ENCODE data around the gene PXN. TPM values are rescaled to one million over a fixed set of nuclear protein-coding genes. Genes with fewer than 3 reads are reported as not detected.

PXN gene
- total RNA-seq, 2 experiments from 2014 or later: 229 to 230 TPM

GRCh38 chr12:120276734-120277133, 11.2 kb upstream of the PXN start:
- H3K27ac ChIP-seq (ENCODE audit: low read depth in 1 of 2, low read length in 2 of 2): no peak overlapping the region
- H3K4me3 ChIP-seq (ENCODE audit: low read length): no peak overlapping the region
- H3K36me3 ChIP-seq (ENCODE audit: insufficient read depth, low read length): no peaks in the 10 kb centered on the region
- no peak for DNase-seq
- no peaks in the 10 kb centered on the region for H3K4me1 ChIP-seq (ENCODE audit: insufficient read depth, low read length)
- H3K36me3 Mint-ChIP-seq (ENCODE audit: low read depth): no peaks in the 10 kb centered on the region
- no peaks in the 10 kb centered on the region for H3K4me1 Mint-ChIP-seq (ENCODE audit: low read depth)
- CTCF ChIA-PET: no interaction called here
- no peak overlapping the region for H3K4me3 Mint-ChIP-seq
- no peak for ATAC-seq (ENCODE audit: poor library complexity)
- no peak overlapping the region for H3K27ac Mint-ChIP-seq
- intact Hi-C loops (cut with DNase I, micrococcal nuclease): no loop called here
- POLR2A ChIA-PET: no interaction called here
- no peak for TF ChIP-seq CTCF (IDR thresholded peaks at IDR 0.05)
- no peaks in the 10 kb centered on the region for H3K27me3 ChIP-seq (ENCODE audit: control insufficient read depth in 1 of 2, insufficient read depth in 2 of 2, low read length in 2 of 2)
- no peaks in the 10 kb centered on the region for H3K9me3 Mint-ChIP-seq
- no peaks in the 10 kb centered on the region for H3K27me3 Mint-ChIP-seq
- peaks cover 0 to 9% of the 10 kb centered on the region in 2 experiments for H3K9me3 ChIP-seq (ENCODE audit: control insufficient read depth in 1 of 2, insufficient read depth in 1 of 2, low read length in 2 of 2)

DNA sequence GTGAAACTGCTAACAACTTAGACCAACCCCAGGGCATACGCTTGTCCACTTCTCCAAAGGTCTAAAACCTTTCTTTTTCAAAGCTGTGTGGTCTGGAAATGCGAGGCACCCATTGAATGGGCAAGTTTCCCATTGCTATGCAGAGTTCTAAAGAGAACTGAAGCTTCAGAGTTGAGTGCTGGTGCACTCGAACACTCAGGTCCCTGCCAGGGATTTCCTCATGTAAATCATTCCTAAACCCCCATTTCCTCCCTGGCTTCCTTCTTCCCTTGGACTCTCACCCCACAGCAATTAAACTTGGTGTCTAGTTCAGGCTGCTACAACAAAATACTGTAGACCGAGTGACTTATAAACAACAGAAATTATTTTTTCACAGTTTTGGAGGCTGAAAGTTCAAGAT, 2.2 kb upstream of the PXN start:
- TF ChIP-seq CTCF (IDR thresholded peaks at IDR 0.05): no peak
- no peaks in the 10 kb centered on the region for H3K27me3 ChIP-seq (ENCODE audit: control insufficient read depth in 1 of 2, insufficient read depth in 2 of 2, low read length in 2 of 2)
- ChIA-PET POLR2A (interaction anchor here (7.3 to 14.3 kb wide), 3 partner anchors 24 to 67 kb away, joined by 80 to 198 read pairs (median 192); partner anchors contain the start of genes RNU4-1, RNU4-2 and RPLP0), CTCF (interaction anchor here (1.5 to 10.6 kb wide), 2 partner anchors 19 to 39 kb away, joined by 4 to 234 read pairs; no protein-coding TSS in a partner anchor)
- ATAC-seq (ENCODE audit: poor library complexity): no peak
- peaks cover 25% of the 10 kb centered on the region for H3K4me1 ChIP-seq (ENCODE audit: insufficient read depth, low read length)
- Mint-ChIP-seq H3K27me3 (no peaks in the 10 kb centered on the region), H3K9me3 (no peaks in the 10 kb centered on the region), H3K36me3 (ENCODE audit: low read depth) (peaks cover 20% of the 10 kb centered on the region), H3K27ac (no peak overlapping the region), H3K4me3 (peak overlapping the region; percentile 11), H3K4me1 (ENCODE audit: low read depth) (peaks cover 28% of the 10 kb centered on the region)
- H3K4me3 ChIP-seq (ENCODE audit: low read length): no peak overlapping the region
- no peaks in the 10 kb centered on the region for H3K9me3 ChIP-seq (ENCODE audit: control insufficient read depth in 1 of 2, insufficient read depth in 1 of 2, low read length in 2 of 2)
- no peak overlapping the region for H3K27ac ChIP-seq (ENCODE audit: low read depth in 1 of 2, low read length in 2 of 2)
- DNase-seq: no peak
- intact Hi-C loops (cut with DNase I, micrococcal nuclease): loop anchor here in 1 of 2 experiments (10.0 kb wide), 1 partner anchor 153 kb away; the partner anchor contains the start of gene RAB35
- H3K36me3 ChIP-seq (ENCODE audit: insufficient read depth, low read length): no peaks in the 10 kb centered on the region

DNA sequence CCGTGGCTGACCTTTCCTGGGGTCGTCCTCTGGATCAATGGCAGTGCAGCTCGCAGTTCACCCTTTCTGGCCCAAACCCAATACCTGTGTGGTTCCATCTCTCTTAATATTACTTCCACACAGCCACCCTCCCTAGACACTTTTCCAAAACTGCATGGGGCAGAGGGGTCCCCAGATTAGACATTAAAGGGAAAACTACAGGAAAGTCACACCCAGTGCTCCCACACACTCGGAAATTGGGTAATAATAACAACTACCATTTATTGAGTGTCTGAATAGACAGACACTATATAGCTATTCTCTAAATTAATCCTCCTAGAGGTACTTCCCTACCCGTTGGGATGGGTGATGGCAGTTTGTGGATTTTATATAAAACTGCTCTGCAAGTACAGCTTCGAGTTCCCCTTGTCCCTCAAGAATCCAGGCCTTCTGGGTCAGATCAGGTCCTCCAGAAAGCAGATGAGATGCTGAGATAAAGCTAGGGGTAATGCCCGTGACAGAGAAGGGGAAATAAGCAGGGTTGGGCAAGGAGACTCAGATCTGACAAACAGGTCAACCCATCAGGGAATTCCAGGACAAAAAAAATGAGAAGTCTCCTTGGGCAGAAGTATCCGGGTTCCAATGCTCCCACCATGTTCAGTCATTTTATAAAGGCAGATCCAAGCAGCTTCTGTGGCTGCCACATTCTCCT, 795 bp upstream of the PXN start:
- Mint-ChIP-seq H3K4me1 (ENCODE audit: low read depth) (peaks cover 42% of the 10 kb centered on the region), H3K27me3 (no peaks in the 10 kb centered on the region), H3K4me3 (peak overlapping the region; percentile 96), H3K36me3 (ENCODE audit: low read depth) (peaks cover 26% of the 10 kb centered on the region), H3K9me3 (no peaks in the 10 kb centered on the region), H3K27ac (peak overlapping the region; percentile 87)
- POLR2A ChIA-PET: interaction anchor here (1.3 to 14.3 kb wide), 9 partner anchors 9 to 65 kb away, joined by 5 to 220 read pairs (median 21); partner anchors contain the start of genes RNU4-1, RNU4-2, RPLP0 and SIRT4
- peak in 2 of 14 experiments; percentile 28 to 37 for DNase-seq
- intact Hi-C loops (cut with DNase I, micrococcal nuclease): loop anchor here in 1 of 2 experiments (1.0 to 10.0 kb wide), 3 partner anchors 23 to 152 kb away; partner anchors contain the start of gene RAB35
- Histone ChIP-seq H3K9me3 (ENCODE audit: control insufficient read depth in 1 of 2, insufficient read depth in 1 of 2, low read length in 2 of 2) (no peaks in the 10 kb centered on the region), H3K27ac (ENCODE audit: low read depth in 1 of 2, low read length in 2 of 2) (no peak overlapping the region), H3K4me1 (ENCODE audit: insufficient read depth, low read length) (peaks cover 39% of the 10 kb centered on the region), H3K4me3 (ENCODE audit: low read length) (no peak overlapping the region), H3K36me3 (ENCODE audit: insufficient read depth, low read length) (peaks cover 6% of the 10 kb centered on the region), H3K27me3 (ENCODE audit: control insufficient read depth in 1 of 2, insufficient read depth in 2 of 2, low read length in 2 of 2) (no peaks in the 10 kb centered on the region)
- ATAC-seq (ENCODE audit: poor library complexity): no peak
- no peak for TF ChIP-seq CTCF (IDR thresholded peaks at IDR 0.05)
- CTCF ChIA-PET: interaction anchor here (1.0 to 10.6 kb wide), 13 partner anchors 9 to 77 kb away, joined by 3 to 234 read pairs (median 11); partner anchors contain the start of genes RNU4-1, RNU4-2, RPLP0 and SIRT4
